Heart right ventricle (tissue), 16 donors: ENCODE measurements around the gene PDZK1IP1. TPM values are rescaled to one million over a fixed set of nuclear protein-coding genes. Genes with fewer than 3 reads are reported as not detected.

Experiments
- ATAC-seq, 8 donors: fragments of 200-7000 bp; cut with Tn5 transposase; one replicate each; pipeline ENCODE4 v1.9.1; 2020; ENCODE audit warnings: mild to moderate bottlenecking in 8 of 8, moderate library complexity in 8 of 8, moderate number of reproducible peaks in 1 of 8
- DNase-seq, 2 donors: peaks; one replicate each; pipeline ENCODE4 v3.0.0-alpha.2; 2020
- H3K27ac ChIP-seq, 10 donors: fragments of 200-600 bp; sonication (generic) in 2 of 10; one replicate each; pipeline versions ENCODE4 v1.5.0 to v1.8.0; 2020 to 2022; ENCODE audit warnings: mild to moderate bottlenecking in 3 of 10
- H3K27me3 ChIP-seq, 7 donors: fragments of 200-600 bp; one replicate each; pipeline ENCODE4 v1.8.0; 2021 to 2022; ENCODE audit warnings: mild to moderate bottlenecking in 2 of 7
- H3K36me3 ChIP-seq, 9 donors: fragments of 200-600 bp; sonication (generic) in 1 of 9; one replicate each; pipeline versions ENCODE4 v1.5.0 to v1.8.0; 2020 to 2022; ENCODE audit warnings: mild to moderate bottlenecking in 2 of 9
- H3K4me1 ChIP-seq, 9 donors: fragments of 200-600 bp; sonication (generic) in 1 of 9; one replicate each; pipeline versions ENCODE4 v1.5.0 to v1.8.0; 2020 to 2022; ENCODE audit warnings: mild to moderate bottlenecking in 4 of 9
- H3K4me3 ChIP-seq, 10 donors: fragments of 200-600 bp; sonication (generic) in 2 of 10; one replicate each; pipeline versions ENCODE4 v1.5.0 to v1.8.0; 2020 to 2022; ENCODE audit warnings: mild to moderate bottlenecking in 7 of 10, moderate library complexity in 2 of 10
- H3K9me3 ChIP-seq, 11 donors: fragments of 200-600 bp in 10 of 11; sonication (generic) in 2 of 11; one replicate each; pipeline versions ENCODE4 v1.5.0 to v1.8.0; 2013 to 2022; ENCODE audit warnings: mild to moderate bottlenecking in 2 of 11, control low read depth in 1 of 11, moderate library complexity in 1 of 11
- CTCF ChIP-seq, 9 donors: fragments of 200-600 bp; sonication (generic) in 2 of 9; IDR thresholded peaks; one replicate each; pipeline versions ENCODE4 v1.5.0 to v1.8.0; 2021 to 2022; ENCODE audit warnings: antibody characterized with exemption in 9 of 9, mild to moderate bottlenecking in 5 of 9, moderate library complexity in 1 of 9
- WGBS, 2 donors: extraction: QIAGEN DNeasy Blood & Tissue Kit; methylation state at CpG; one replicate each; pipeline ENCODE4 v1.1.7; 2013; ENCODE audit warnings: inconsistent platforms in 1 of 2; 5-methylcytosine and 5-hydroxymethylcytosine counted together
- intact Hi-C, 10 donors: fragments of 100-400 bp; cut with DNase I; formaldehyde crosslinking; loops; one replicate each; pipeline versions ENCODE4 v1.11.1 to v1.14.2; 2022
- polyA plus RNA-seq, 2 donors: library from polyadenylated mRNA; stranded (reverse); fragments of 200-250 nt; gene quantifications; one replicate each; pipeline ENCODE4 v1.2.3, GENCODE V29; 2013
- total RNA-seq, 10 donors: library from RNA; stranded (reverse); fragmentation: NEBNext Ultra II Directional in 3 of 10; extraction: Animal tissue kit (Norgen Biotek cat#: 25700) in 3 of 10; gene quantifications; one replicate each; pipeline versions ENCODE4 v1.2.1 to v1.2.4, GENCODE V29; 2021 to 2023
- donor health status: Arrhythmogenic right ventricular cardiomyopathy.
- donor health status: ischemic (EF 13 %, LVEDD 7.1; RV severe dilation, severe dysfunction).
- donor health status: healthy with polysubstance abuse.
- donor health status: DM: no; HTN: yes; CAD: no.
- donor health status: DM: no; HTN: no; CAD: no.
- donor health status: ischemic (EF 25% LVEDD 6.9; RV normal size, moderate dysfunction).
- donor health status: ischemic (EF 25% LVEDD 5.7; RV mildly dilated, moderate dysfunction).
- donor health status: healthy.
- donor health status: DM: yes; HTN: yes; CAD: no.
- donor health status: Ischemic cardiomyopathy.
- donor health status: ischemic (EF 35%, LVEDD 5.7; RV mildly dilated, moderate dysfunction).
- donor health status: nonischemic (EF 11% LVEDD 7.7; RV severe dilation, severe dysfunction).
- donor health status: DM: yes; HTN: yes; CAD: no.
- donor health status: PGD.
- donor health status: ischemic (EF 29% LVEDD 5.4; RV normal size, mild dysfunction).
- donor health status: nonischemic (EF 23%, LVEDD 6.1; RV moderate dilation, normal function).

The PDZK1IP1 gene
- total and polyA plus RNA-seq, 12 donors, result 0.23 to 0.78 (median 0.48) TPM; not detected in 8

GRCh38 chr1:47210666-47211065 lies 20.8 kb upstream of the PDZK1IP1 start:
- ATAC-seq (no peak), DNase-seq (no peak)
- 82 to 88% methylated on average over 3 of the region's 3 CpGs for WGBS, 2 donors
- Histone ChIP-seq H3K27ac (no peak overlapping the region), H3K27me3 (peaks cover 0 to 34% (median 7%) of the 10 kb centered on the region in 7 donors), H3K9me3 (no peaks in the 10 kb centered on the region), H3K36me3 (no peaks in the 10 kb centered on the region), H3K4me1 (peaks cover 0 to 45% (median 21%) of the 10 kb centered on the region in 9 donors), H3K4me3 (no peak overlapping the region)
- no peak for TF ChIP-seq CTCF (IDR thresholded peaks at IDR 0.05)
- intact Hi-C loops, result no loop called here

GRCh38 chr1:47209725-47210325 lies 20.0 kb upstream of the PDZK1IP1 start:
- Histone ChIP-seq H3K27ac (no peak overlapping the region), H3K9me3 (no peaks in the 10 kb centered on the region), H3K27me3 (peaks cover 0 to 34% (median 7%) of the 10 kb centered on the region in 7 donors), H3K4me3 (no peak overlapping the region), H3K4me1 (peaks cover 0 to 45% (median 21%) of the 10 kb centered on the region in 9 donors), H3K36me3 (no peaks in the 10 kb centered on the region)
- no peak for TF ChIP-seq CTCF (IDR thresholded peaks at IDR 0.05)
- DNase-seq (no peak), ATAC-seq (no peak)
- WGBS, 2 donors, result 52 to 74% methylated on average over 3 of the region's 3 CpGs
- intact Hi-C loops, result no loop called here

GRCh38 chr1:47209091-47209490 lies 19.3 kb upstream of the PDZK1IP1 start:
- DNase-seq (no peak), ATAC-seq (no peak)
- WGBS, 2 donors, result 56 to 61% methylated on average over 8 of the region's 8 CpGs
- Histone ChIP-seq H3K9me3 (no peaks in the 10 kb centered on the region), H3K27ac (no peak overlapping the region), H3K4me1 (peaks cover 0 to 45% (median 21%) of the 10 kb centered on the region in 9 donors), H3K4me3 (no peak overlapping the region), H3K27me3 (peaks cover 0 to 38% (median 7%) of the 10 kb centered on the region in 7 donors), H3K36me3 (no peaks in the 10 kb centered on the region)
- intact Hi-C loops, result no loop called here
- TF ChIP-seq CTCF (IDR thresholded peaks at IDR 0.05), result no peak

- peaks cover 0 to 38% (median 7%) of the 10 kb centered on the region in 7 donors for H3K27me3 ChIP-seq
- no peak for TF ChIP-seq CTCF (IDR thresholded peaks at IDR 0.05)
- H3K4me1 ChIP-seq, result peaks cover 0 to 45% (median 21%) of the 10 kb centered on the region in 9 donors
- no peak overlapping the region for H3K4me3 ChIP-seq
- ATAC-seq (no peak), DNase-seq (no peak)
- H3K36me3 ChIP-seq, result no peaks in the 10 kb centered on the region
- WGBS, 2 donors, result 29 to 53% methylated on average over 11 of the region's 11 CpGs
- peaks cover 0 to 2% (median 0%) of the 10 kb centered on the region in 11 donors for H3K9me3 ChIP-seq
- H3K27ac ChIP-seq, result no peak overlapping the region
- intact Hi-C loops, result no loop called here
These were observed 18.6 kb upstream of the PDZK1IP1 start for GRCh38 chr1:47208374-47208850.
